K562 (cell line): ENCODE measurements around the gene PPIA. TPM values are rescaled to one million over a fixed set of nuclear protein-coding genes. Genes with fewer than 3 reads are reported as not detected.

Experiments
- BCOR ChIP-seq: fragments of 450-650 bp; IDR thresholded peaks from 2 replicates; pipeline ENCODE4 v1.6.1; 2016
- DIDO1 ChIP-seq: fragments of 450-650 bp; IDR thresholded peaks from 2 replicates; pipeline ENCODE4 v1.6.1; 2016; ENCODE audit warnings: low read depth, missing biosample characterization, missing genetic modification characterization
- HDAC1 ChIP-seq, 2 experiments: fragments of 450-650 bp; IDR thresholded peaks; 2 replicates each; pipeline ENCODE4 v1.6.1; 2016 to 2017; ENCODE audit warnings: inconsistent platforms in 1 of 2, mild to moderate bottlenecking in 1 of 2, moderate library complexity in 1 of 2
- KAT7 ChIP-seq: sonication (generic); formaldehyde crosslinking; IDR thresholded peaks from 2 replicates; pipeline ENCODE4 v1.8.0; 2022; ENCODE audit warnings: missing genetic modification reagents, mild to moderate bottlenecking, borderline replicate concordance
- LARP7 ChIP-seq: fragments of 450-650 bp; IDR thresholded peaks from 2 replicates; pipeline ENCODE4 v1.6.1; 2016
- MAFF ChIP-seq: IDR thresholded peaks from 2 replicates; pipeline ENCODE4 v1.6.1; 2012; ENCODE audit warnings: low read length, improper control_type of control experiment
- MAFK ChIP-seq: IDR thresholded peaks from 2 replicates; pipeline ENCODE4 v1.6.1; 2011; ENCODE audit warnings: low read length, improper control_type of control experiment
- NCOA4 ChIP-seq: fragments of 450-650 bp; IDR thresholded peaks from 2 replicates; pipeline ENCODE4 v1.6.1; 2018; ENCODE audit warnings: mild to moderate bottlenecking; ENCODE audit not compliant: partially characterized antibody
- NR2F6 ChIP-seq: fragments of 450-650 bp; formaldehyde crosslinking; IDR thresholded peaks from 2 replicates; pipeline ENCODE4 v1.4.0; 2020; ENCODE audit warnings: mild to moderate bottlenecking
- POLR2A ChIP-seq: fragments of 450-650 bp; conservative IDR thresholded peaks from 2 replicates; pipeline ENCODE4 v1.6.1; 2016
- POLR2AphosphoS5 ChIP-seq: IDR thresholded peaks from 2 replicates; pipeline ENCODE4 v1.6.1; 2011; ENCODE audit warnings: mild to moderate bottlenecking, low read depth, low read length, moderate library complexity; ENCODE audit not compliant: control insufficient read depth, insufficient read depth
- TEAD4 ChIP-seq, 2 experiments: sonication (generic) in 1 of 2; formaldehyde crosslinking in 1 of 2; IDR thresholded peaks; 2 replicates each; pipeline versions ENCODE4 v1.6.1 to v1.8.0; 2012 to 2022; ENCODE audit warnings: borderline replicate concordance in 1 of 2, inconsistent platforms in 1 of 2, low read length in 1 of 2, mild to moderate bottlenecking in 1 of 2, missing genetic modification reagents in 1 of 2
- ZBTB17 ChIP-seq: fragments of 450-650 bp; formaldehyde crosslinking; IDR thresholded peaks from 2 replicates; pipeline ENCODE4 v1.4.0; 2020; ENCODE audit warnings: mild to moderate bottlenecking
- ZC3H11A ChIP-seq: IDR thresholded peaks from 2 replicates; pipeline ENCODE4 v1.6.1; 2012; ENCODE audit warnings: low read depth, low read length, improper control_type of control experiment
- ZNF124 ChIP-seq: sonication (generic); formaldehyde crosslinking; IDR thresholded peaks from 2 replicates; pipeline ENCODE4 v1.8.1; 2022; ENCODE audit warnings: missing genetic modification reagents
- ZNF175 ChIP-seq: fragments of 200-800 bp; sonication (Bioruptor generic); IDR thresholded peaks from 2 replicates; pipeline ENCODE4 v1.6.1; 2016; ENCODE audit warnings: low read depth, mild to moderate bottlenecking, missing genetic modification characterization, missing compliant biosample characterization
- ZNF384 ChIP-seq: IDR thresholded peaks from 2 replicates; pipeline ENCODE4 v1.6.1; 2012; ENCODE audit warnings: low read depth, low read length, improper control_type of control experiment
- polyA plus RNA-seq, 8 experiments: library from polyadenylated mRNA; depleted of rRNA in 4 of 8; stranded (reverse) in 5 of 8; unstranded in 3 of 8; fragments of >200 nt; fragmentation: Nextera tagmentation in 2 of 8; fragmentation: Illumina TruSeq in 1 of 8; extraction: Ambion mirVana in 2 of 8; extraction: Trizol in 1 of 8; gene quantifications; 2 replicates each; pipeline versions ENCODE4 v1.2.1 to v1.2.3, GENCODE V29; 2011 to 2014; ENCODE audit warnings: inconsistent platforms in 1 of 8, missing spikeins in 1 of 8
- total RNA-seq, 7 experiments: library from RNA; depleted of rRNA in 6 of 7; stranded (reverse); fragments of >200 nt in 6 of 7; fragmentation: Illumina TruSeq in 2 of 7; extraction: Trizol in 2 of 7; gene quantifications; 2 replicates each; pipeline versions ENCODE4 v1.2.1 to v1.2.3, GENCODE V29; 2011 to 2021; ENCODE audit warnings: low replicate concordance in 1 of 7
- TF ChIP-seq, protein P1 (sequence below), 2 experiments: fragments of 150-350 bp in 1 of 2; IDR thresholded peaks; 2 replicates each; pipeline ENCODE4 v1.6.1; 2012 to 2016; ENCODE audit warnings: low read depth in 2 of 2, low read length in 2 of 2, mild to moderate bottlenecking in 1 of 2, moderate library complexity in 1 of 2
- TF ChIP-seq, protein P2 (sequence below), 2 experiments: fragments of 450-650 bp in 1 of 2; sonication (generic) in 1 of 2; formaldehyde crosslinking; conservative IDR thresholded peaks; 2 replicates each; pipeline versions ENCODE4 v1.4.0 to v1.8.1; 2020 to 2022; ENCODE audit warnings: mild to moderate bottlenecking in 1 of 2, missing genetic modification reagents in 1 of 2
- TF ChIP-seq, protein P3 (sequence below): sonication (generic); formaldehyde crosslinking; IDR thresholded peaks from 2 replicates; pipeline ENCODE4 v1.8.1; 2023; ENCODE audit warnings: mild to moderate bottlenecking, missing genetic modification reagents

Gene PPIA
- total and polyA plus RNA-seq, 9 of the 15 experiments (the other 6 are each of a cell fraction or from before 2014, with no cell fraction given): 2,583 to 7,504 (median 3,973) TPM

DNA sequence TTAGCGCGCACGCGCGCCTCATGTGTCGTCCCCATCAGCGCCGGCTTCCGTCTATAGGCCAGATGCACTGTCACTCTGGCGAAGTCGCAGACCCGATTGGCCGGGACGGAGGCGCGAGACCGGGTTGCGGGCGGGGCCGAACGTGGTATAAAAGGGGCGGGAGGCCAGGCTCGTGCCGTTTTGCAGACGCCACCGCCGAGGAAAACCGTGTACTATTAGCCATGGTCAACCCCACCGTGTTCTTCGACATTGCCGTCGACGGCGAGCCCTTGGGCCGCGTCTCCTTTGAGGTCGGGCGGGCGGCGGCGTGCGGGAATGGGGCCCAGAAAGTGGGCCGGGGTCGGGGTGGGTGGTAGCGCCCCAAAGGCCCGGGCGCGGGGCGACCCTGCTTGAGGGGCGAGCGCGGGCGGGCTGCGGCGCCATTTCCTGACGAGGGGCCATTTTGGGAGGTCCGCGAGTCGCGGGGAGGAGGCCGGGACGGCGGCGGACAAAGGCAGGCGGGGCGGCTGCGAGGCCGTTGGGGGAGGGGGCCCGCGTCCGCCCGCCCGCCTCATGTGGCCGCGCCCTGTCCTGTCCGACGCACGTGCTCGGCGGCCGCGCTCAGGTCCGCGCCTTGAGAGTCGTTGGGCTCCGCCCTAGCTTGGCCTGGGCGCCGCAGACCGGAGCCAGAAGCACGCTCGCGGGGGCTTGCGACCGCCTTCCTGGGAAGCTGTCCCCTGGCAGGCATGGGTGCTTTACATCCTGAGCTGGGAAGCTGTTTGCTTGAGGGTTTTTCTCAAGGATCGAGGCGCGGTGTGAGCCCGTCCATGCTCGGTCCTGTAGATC lies at the start of gene PPIA (continued):
- TF ChIP-seq, protein P1, sequence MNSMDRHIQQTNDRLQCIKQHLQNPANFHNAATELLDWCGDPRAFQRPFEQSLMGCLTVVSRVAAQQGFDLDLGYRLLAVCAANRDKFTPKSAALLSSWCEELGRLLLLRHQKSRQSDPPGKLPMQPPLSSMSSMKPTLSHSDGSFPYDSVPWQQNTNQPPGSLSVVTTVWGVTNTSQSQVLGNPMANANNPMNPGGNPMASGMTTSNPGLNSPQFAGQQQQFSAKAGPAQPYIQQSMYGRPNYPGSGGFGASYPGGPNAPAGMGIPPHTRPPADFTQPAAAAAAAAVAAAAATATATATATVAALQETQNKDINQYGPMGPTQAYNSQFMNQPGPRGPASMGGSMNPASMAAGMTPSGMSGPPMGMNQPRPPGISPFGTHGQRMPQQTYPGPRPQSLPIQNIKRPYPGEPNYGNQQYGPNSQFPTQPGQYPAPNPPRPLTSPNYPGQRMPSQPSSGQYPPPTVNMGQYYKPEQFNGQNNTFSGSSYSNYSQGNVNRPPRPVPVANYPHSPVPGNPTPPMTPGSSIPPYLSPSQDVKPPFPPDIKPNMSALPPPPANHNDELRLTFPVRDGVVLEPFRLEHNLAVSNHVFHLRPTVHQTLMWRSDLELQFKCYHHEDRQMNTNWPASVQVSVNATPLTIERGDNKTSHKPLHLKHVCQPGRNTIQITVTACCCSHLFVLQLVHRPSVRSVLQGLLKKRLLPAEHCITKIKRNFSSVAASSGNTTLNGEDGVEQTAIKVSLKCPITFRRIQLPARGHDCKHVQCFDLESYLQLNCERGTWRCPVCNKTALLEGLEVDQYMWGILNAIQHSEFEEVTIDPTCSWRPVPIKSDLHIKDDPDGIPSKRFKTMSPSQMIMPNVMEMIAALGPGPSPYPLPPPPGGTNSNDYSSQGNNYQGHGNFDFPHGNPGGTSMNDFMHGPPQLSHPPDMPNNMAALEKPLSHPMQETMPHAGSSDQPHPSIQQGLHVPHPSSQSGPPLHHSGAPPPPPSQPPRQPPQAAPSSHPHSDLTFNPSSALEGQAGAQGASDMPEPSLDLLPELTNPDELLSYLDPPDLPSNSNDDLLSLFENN (IDR thresholded peaks at IDR 0.05; ENCODE audit: low read depth in 2 of 2, low read length in 2 of 2): no peak; a peak in 1 of 4 replicates
- no peak for TF ChIP-seq NCOA4
- TF ChIP-seq MAFF: no peak; the same call in 1 of the 2 replicates
- no peak for TF ChIP-seq DIDO1
- TF ChIP-seq, protein P2, sequence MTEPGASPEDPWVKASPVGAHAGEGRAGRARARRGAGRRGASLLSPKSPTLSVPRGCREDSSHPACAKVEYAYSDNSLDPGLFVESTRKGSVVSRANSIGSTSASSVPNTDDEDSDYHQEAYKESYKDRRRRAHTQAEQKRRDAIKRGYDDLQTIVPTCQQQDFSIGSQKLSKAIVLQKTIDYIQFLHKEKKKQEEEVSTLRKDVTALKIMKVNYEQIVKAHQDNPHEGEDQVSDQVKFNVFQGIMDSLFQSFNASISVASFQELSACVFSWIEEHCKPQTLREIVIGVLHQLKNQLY (CRISPR knock-in tag; conservative IDR thresholded peaks at IDR 0.05): peak; percentile 62 to 76; a peak in 1 of 4 replicates
- no peak for TF ChIP-seq MAFK
- TF ChIP-seq ZBTB17 (CRISPR knock-in tag): peak; percentile 85
- no peak for TF ChIP-seq NR2F6 (CRISPR knock-in tag)
- no peak for TF ChIP-seq LARP7
- TF ChIP-seq POLR2A: peak; percentile 99
- TF ChIP-seq TEAD4 (IDR thresholded peaks at IDR 0.05; ENCODE audit: low read length): peak; percentile 77; the same call in 1 of the 2 replicates
- 0 out of 2 replicates have a peak, but pooled peaks have one; percentile 63 for TF ChIP-seq TEAD4 (CRISPR knock-in tag; IDR thresholded peaks at IDR 0.05; ENCODE audit: borderline replicate concordance)
- peak; percentile 1; the same call in 1 of the 2 replicates for TF ChIP-seq ZNF175 (CRISPR knock-in tag)
- TF ChIP-seq ZNF384: no peak
- TF ChIP-seq KAT7 (CRISPR knock-in tag): peak; percentile 81; the same call in 1 of the 2 replicates
- peak in 1 of 2 experiments; percentile 88; a peak in 2 of 4 replicates for TF ChIP-seq HDAC1 (IDR thresholded peaks at IDR 0.05)
- 0 out of 2 replicates have a peak, but pooled peaks have one; percentile 39 for TF ChIP-seq ZC3H11A
- 0 out of 2 replicates have a peak, but pooled peaks have one; percentile 77 for TF ChIP-seq ZNF124 (CRISPR knock-in tag)
- TF ChIP-seq BCOR: no peak
- TF ChIP-seq, protein P3, sequence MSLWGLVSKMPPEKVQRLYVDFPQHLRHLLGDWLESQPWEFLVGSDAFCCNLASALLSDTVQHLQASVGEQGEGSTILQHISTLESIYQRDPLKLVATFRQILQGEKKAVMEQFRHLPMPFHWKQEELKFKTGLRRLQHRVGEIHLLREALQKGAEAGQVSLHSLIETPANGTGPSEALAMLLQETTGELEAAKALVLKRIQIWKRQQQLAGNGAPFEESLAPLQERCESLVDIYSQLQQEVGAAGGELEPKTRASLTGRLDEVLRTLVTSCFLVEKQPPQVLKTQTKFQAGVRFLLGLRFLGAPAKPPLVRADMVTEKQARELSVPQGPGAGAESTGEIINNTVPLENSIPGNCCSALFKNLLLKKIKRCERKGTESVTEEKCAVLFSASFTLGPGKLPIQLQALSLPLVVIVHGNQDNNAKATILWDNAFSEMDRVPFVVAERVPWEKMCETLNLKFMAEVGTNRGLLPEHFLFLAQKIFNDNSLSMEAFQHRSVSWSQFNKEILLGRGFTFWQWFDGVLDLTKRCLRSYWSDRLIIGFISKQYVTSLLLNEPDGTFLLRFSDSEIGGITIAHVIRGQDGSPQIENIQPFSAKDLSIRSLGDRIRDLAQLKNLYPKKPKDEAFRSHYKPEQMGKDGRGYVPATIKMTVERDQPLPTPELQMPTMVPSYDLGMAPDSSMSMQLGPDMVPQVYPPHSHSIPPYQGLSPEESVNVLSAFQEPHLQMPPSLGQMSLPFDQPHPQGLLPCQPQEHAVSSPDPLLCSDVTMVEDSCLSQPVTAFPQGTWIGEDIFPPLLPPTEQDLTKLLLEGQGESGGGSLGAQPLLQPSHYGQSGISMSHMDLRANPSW (CRISPR knock-in tag): 0 out of 2 replicates have a peak, but pooled peaks have one; percentile 97
- TF ChIP-seq POLR2AphosphoS5: peak; percentile 86
